IPS DF 6.9 (cell line): ENCODE data around the gene FOXS1.
"Not testable (repeated sequence)": the region's sequence is repeated elsewhere in the genome, so short reads cannot be mapped to it uniquely, and the experiment has no call there.

Experiments used
- DNase-seq: peaks from one replicate; pipeline ENCODE4 v3.0.0-alpha.2; 2013; ENCODE audit warnings: low read depth, low spot score
- H3K27ac ChIP-seq: one replicate; pipeline ENCODE4 v1.5.1; 2013; ENCODE audit warnings: low read length, control low read depth
- H3K27me3 ChIP-seq: 2 replicates; pipeline ENCODE4 v1.6.1; 2013; ENCODE audit warnings: mild to moderate bottlenecking, low read length; ENCODE audit not compliant: control insufficient read depth, insufficient read depth
- H3K36me3 ChIP-seq: 2 replicates; pipeline ENCODE4 v1.6.1; 2013; ENCODE audit warnings: low read length; ENCODE audit not compliant: control insufficient read depth, insufficient read depth
- H3K4me1 ChIP-seq: 2 replicates; pipeline ENCODE4 v1.6.1; 2013; ENCODE audit warnings: low read length; ENCODE audit not compliant: control insufficient read depth, insufficient read depth
- H3K4me3 ChIP-seq: 2 replicates; pipeline ENCODE4 v1.5.1; 2013; ENCODE audit warnings: mild to moderate bottlenecking, low read length
- H3K9me3 ChIP-seq: 2 replicates; pipeline ENCODE4 v1.6.1; 2013; ENCODE audit warnings: low read length, inconsistent platforms; ENCODE audit not compliant: control insufficient read depth, insufficient read depth
- WGBS: extraction: QIAGEN DNeasy Blood & Tissue Kit; methylation state at CpG from one replicate; pipeline ENCODE4 v1.1.7; 2013; ENCODE audit warnings: mixed read lengths, missing lambda C conversion rate; ENCODE audit not compliant: insufficient read length, insufficient coverage; 5-methylcytosine and 5-hydroxymethylcytosine counted together

The FOXS1 gene

GRCh38 chr20:31821427-31821826 lies 24.0 kb downstream of the FOXS1 start:
- Histone ChIP-seq H3K9me3 (no peaks in the 10 kb centered on the region), H3K27ac (no peak overlapping the region), H3K27me3 (no peaks in the 10 kb centered on the region), H3K4me3 (no peak overlapping the region), H3K36me3 (no peaks in the 10 kb centered on the region), H3K4me1 (no peaks in the 10 kb centered on the region)
- no CpG with 5 or more reads among the region's 5 CpGs for WGBS
- no peak for DNase-seq

GRCh38 chr20:31820228-31820627 lies 25.2 kb downstream of the FOXS1 start:
- DNase-seq: no peak
- no peaks in the 10 kb centered on the region; the same call in 1 of the 2 replicates for H3K4me1 ChIP-seq
- H3K9me3 ChIP-seq: no peaks in the 10 kb centered on the region
- no peaks in the 10 kb centered on the region for H3K36me3 ChIP-seq
- no CpG with 5 or more reads among the region's 6 CpGs for WGBS
- H3K4me3 ChIP-seq: no peak overlapping the region
- H3K27me3 ChIP-seq: no peaks in the 10 kb centered on the region
- H3K27ac ChIP-seq: no peak overlapping the region

GRCh38 chr20:31819083-31819784 lies 26.2 kb downstream of the FOXS1 start, which contains the start of gene MYLK2:
Gene MYLK2 (plus strand): TSS chr20:31819356. CDS start chr20:31819581, 225 bp downstream.
- Histone ChIP-seq H3K27me3 (no peaks in the 10 kb centered on the region), H3K4me1 (no peaks in the 10 kb centered on the region; the same call in 1 of the 2 replicates), H3K4me3 (no peak within 1 kb of the TSS), H3K36me3 (no peaks in the 10 kb centered on the region), H3K9me3 (no peaks in the 10 kb centered on the region), H3K27ac (no peak within 1 kb of the TSS)
- DNase-seq: no peak
- WGBS: no CpG with 5 or more reads among the region's 16 CpGs

GRCh38 chr20:31818376-31818908 lies 27.0 kb downstream of the FOXS1 start:
- Histone ChIP-seq H3K27me3 (no peaks in the 10 kb centered on the region), H3K9me3 (no peaks in the 10 kb centered on the region), H3K27ac (no peak overlapping the region), H3K4me3 (no peak overlapping the region), H3K4me1 (no peaks in the 10 kb centered on the region; the same call in 1 of the 2 replicates), H3K36me3 (no peaks in the 10 kb centered on the region)
- no peak for DNase-seq
- no CpG with 5 or more reads among the region's 8 CpGs for WGBS

- no peaks in the 10 kb centered on the region for H3K27me3 ChIP-seq
- no peaks in the 10 kb centered on the region for H3K36me3 ChIP-seq
- no CpG with 5 or more reads among the region's 5 CpGs for WGBS
- H3K9me3 ChIP-seq: no peaks in the 10 kb centered on the region
- no peak overlapping the region for H3K4me3 ChIP-seq
- H3K4me1 ChIP-seq: no peaks in the 10 kb centered on the region; the same call in 1 of the 2 replicates
- no peak overlapping the region for H3K27ac ChIP-seq
- DNase-seq: no peak
These were observed 27.9 kb downstream of the FOXS1 start for GRCh38 chr20:31817461-31817860.

- H3K27me3 ChIP-seq: no peaks in the 10 kb centered on the region
- no peaks in the 10 kb centered on the region for H3K9me3 ChIP-seq
- H3K27ac ChIP-seq: no peak overlapping the region
- WGBS: no CpG with 5 or more reads among the region's 5 CpGs
- no peaks in the 10 kb centered on the region for H3K36me3 ChIP-seq
- no peaks in the 10 kb centered on the region; the same call in 1 of the 2 replicates for H3K4me1 ChIP-seq
- DNase-seq: no peak
- H3K4me3 ChIP-seq: no peak overlapping the region
These were observed 29.2 kb downstream of the FOXS1 start for GRCh38 chr20:31816221-31816620.

- no peak for DNase-seq
- no CpG with 5 or more reads among the region's 9 CpGs for WGBS
- H3K4me1 ChIP-seq: no peaks in the 10 kb centered on the region; the same call in 1 of the 2 replicates
These were observed 29.8 kb downstream of the FOXS1 start for GRCh38 chr20:31815408-31816188.

GRCh38 chr20:31814142-31814541 lies 31.3 kb downstream of the FOXS1 start:
- not testable (repeated sequence) for H3K27me3 ChIP-seq, H3K27ac ChIP-seq, H3K9me3 ChIP-seq, DNase-seq, H3K36me3 ChIP-seq, H3K4me3 ChIP-seq, H3K4me1 ChIP-seq
- WGBS: no CpG with 5 or more reads among the region's 7 CpGs

More at GRCh38 chr20:31815408-31816188, 29.8 kb downstream of the FOXS1 start:
- Histone ChIP-seq H3K36me3 (no peaks in the 10 kb centered on the region), H3K4me3 (no peak overlapping the region; the same call in 1 of the 2 replicates), H3K27ac (no peak overlapping the region), H3K9me3 (no peaks in the 10 kb centered on the region), H3K27me3 (no peaks in the 10 kb centered on the region)

- Histone ChIP-seq H3K27me3 (no peaks in the 10 kb centered on the region), H3K4me1 (no peaks in the 10 kb centered on the region; the same call in 1 of the 2 replicates), H3K36me3 (no peaks in the 10 kb centered on the region), H3K4me3 (no peak overlapping the region), H3K9me3 (no peaks in the 10 kb centered on the region), H3K27ac (no peak overlapping the region)
- no peak for DNase-seq
These were observed 31.8 kb downstream of the FOXS1 start for GRCh38 chr20:31813611-31814010.

- H3K4me3 ChIP-seq: no peak overlapping the region
- H3K36me3 ChIP-seq: no peaks in the 10 kb centered on the region
- WGBS: no CpG with 5 or more reads among the region's 15 CpGs
- H3K27ac ChIP-seq: no peak overlapping the region
- no peaks in the 10 kb centered on the region; the same call in 1 of the 2 replicates for H3K4me1 ChIP-seq
- H3K9me3 ChIP-seq: no peaks in the 10 kb centered on the region
- no peak for DNase-seq
- H3K27me3 ChIP-seq: no peaks in the 10 kb centered on the region
These were observed 33.3 kb downstream of the FOXS1 start for GRCh38 chr20:31811796-31812728.
